HFFc6 (cell line): ENCODE results near the gene DDAH1. TPM values are rescaled to one million over a fixed set of nuclear protein-coding genes. Genes with fewer than 3 reads are reported as not detected.

Experiments
- DNase-seq: peaks from one replicate; pipeline ENCODE4 v3.0.0-alpha.2; 2018
- H3K27ac Mint-ChIP-seq: 2 replicates; pipeline ENCODE4 v1.8.0; 2020; ENCODE audit warnings: mild to moderate bottlenecking, mixed read lengths
- H3K27me3 Mint-ChIP-seq: 2 replicates; pipeline ENCODE4 v1.8.0; 2021; ENCODE audit warnings: mild to moderate bottlenecking, moderate library complexity, mixed read lengths; ENCODE audit not compliant: insufficient read depth
- H3K36me3 Mint-ChIP-seq: 2 replicates; pipeline ENCODE4 v1.8.0; 2021; ENCODE audit warnings: low read depth, mixed read lengths
- H3K4me1 Mint-ChIP-seq: 2 replicates; pipeline ENCODE4 v1.8.0; 2020; ENCODE audit warnings: low read depth, mixed read lengths
- H3K4me3 Mint-ChIP-seq: 2 replicates; pipeline ENCODE4 v1.8.0; 2020; ENCODE audit warnings: mild to moderate bottlenecking, moderate library complexity, mixed read lengths
- H3K9me3 Mint-ChIP-seq: 2 replicates; pipeline ENCODE4 v1.8.0; 2020; ENCODE audit warnings: mild to moderate bottlenecking, mixed read lengths
- CTCF ChIP-seq: fragments of 200-600 bp; sonication (generic); IDR thresholded peaks from 2 replicates; pipeline ENCODE4 v1.5.0; 2021; ENCODE audit warnings: antibody characterized with exemption, mild to moderate bottlenecking
- total RNA-seq, 6 experiments: library from RNA; stranded (reverse); fragmentation: NEBNext Ultra II Directional; extraction: Animal tissue kit (Norgen Biotek cat#: 25700); gene quantifications; 2 replicates in 1 of 6; 3 replicates in 5 of 6; pipeline ENCODE4 v1.2.3, GENCODE V29; 2021

Gene DDAH1
- total RNA-seq, 6 experiments from 2014 or later, result 235 to 320 (median 277) TPM

- DNase-seq, result no peak
- Mint-ChIP-seq H3K27me3 (peaks cover 22% of the 10 kb centered on the region), H3K36me3 (peaks cover 51% of the 10 kb centered on the region), H3K27ac (peak overlapping the region; percentile 99), H3K9me3 (no peaks in the 10 kb centered on the region), H3K4me1 (peaks cover 97% of the 10 kb centered on the region), H3K4me3 (peak overlapping the region; percentile 33; the same call in 1 of the 2 replicates)
- TF ChIP-seq CTCF, result no peak
These were observed 139.0 kb downstream of the DDAH1 start for GRCh38 chr1:85325920-85326319.

GRCh38 chr1:85323770-85324169 lies 141.2 kb downstream of the DDAH1 start:
- no peak for DNase-seq
- TF ChIP-seq CTCF, result no peak
- Mint-ChIP-seq H3K27me3 (peaks cover 24% of the 10 kb centered on the region), H3K9me3 (no peaks in the 10 kb centered on the region), H3K4me1 (peaks cover 97% of the 10 kb centered on the region), H3K36me3 (peaks cover 68% of the 10 kb centered on the region), H3K27ac (peak overlapping the region; percentile 77), H3K4me3 (0 out of 2 replicates have a peak overlapping the region, but pooled peaks have one; percentile 5)

GRCh38 chr1:85322655-85323054 lies 142.3 kb downstream of the DDAH1 start:
- DNase-seq, result peak; percentile 44
- H3K9me3 Mint-ChIP-seq, result no peaks in the 10 kb centered on the region
- H3K36me3 Mint-ChIP-seq, result peaks cover 68% of the 10 kb centered on the region
- TF ChIP-seq CTCF, result no peak
- H3K27me3 Mint-ChIP-seq, result peaks cover 24% of the 10 kb centered on the region
- H3K4me3 Mint-ChIP-seq, result peak overlapping the region; percentile 45; the same call in 1 of the 2 replicates
- peaks cover 97% of the 10 kb centered on the region for H3K4me1 Mint-ChIP-seq
- H3K27ac Mint-ChIP-seq, result peak overlapping the region; percentile 93

- H3K27me3 Mint-ChIP-seq, result peaks cover 20% of the 10 kb centered on the region
- H3K4me1 Mint-ChIP-seq, result peaks cover 97% of the 10 kb centered on the region
- no peak for TF ChIP-seq CTCF
- peak overlapping the region; percentile 74 for H3K4me3 Mint-ChIP-seq
- H3K27ac Mint-ChIP-seq, result peak overlapping the region; percentile 93
- peaks cover 76% of the 10 kb centered on the region for H3K36me3 Mint-ChIP-seq
- no peaks in the 10 kb centered on the region for H3K9me3 Mint-ChIP-seq
- peak; percentile 82 for DNase-seq
These were observed 143.6 kb downstream of the DDAH1 start for GRCh38 chr1:85321237-85321964.

GRCh38 chr1:85320371-85321131 lies 144.4 kb downstream of the DDAH1 start:
- peaks cover 24% of the 10 kb centered on the region for H3K27me3 Mint-ChIP-seq
- no peaks in the 10 kb centered on the region for H3K9me3 Mint-ChIP-seq
- peaks cover 80% of the 10 kb centered on the region for H3K36me3 Mint-ChIP-seq
- H3K27ac Mint-ChIP-seq, result peak overlapping the region; percentile 93
- peak; percentile 67 for DNase-seq
- TF ChIP-seq CTCF, result no peak
- peaks cover 97% of the 10 kb centered on the region for H3K4me1 Mint-ChIP-seq
- peak overlapping the region; percentile 74 for H3K4me3 Mint-ChIP-seq
